ENCODE results near the gene ANG. TPM values are rescaled to one million over a fixed set of nuclear protein-coding genes. Genes with fewer than 3 reads are reported as not detected.
A peak's percentile ranks its signal among the peaks of the same experiment; 100 is the strongest.
"Not testable (repeated sequence)": the region's sequence is repeated elsewhere in the genome, so short reads cannot be mapped to it uniquely, and the experiment has no call there.

The ANG gene
- total RNA-seq, 3 donors from 2014 or later (not counting 1 experiment from before 2014, with no cell fraction given), result 0.35 TPM; not detected in 2

GRCh38 chr14:20698018-20698329 is 9.4 kb downstream of the ANG start:
- no peaks in the 10 kb centered on the region for H3K9me3 ChIP-seq (ENCODE audit: control insufficient read depth, insufficient read depth, low read length)
- Mint-ChIP-seq H3K4me3 (no peak overlapping the region), H3K9me3 (no peaks in the 10 kb centered on the region), H3K36me3 (no peaks in the 10 kb centered on the region), H3K27me3 (ENCODE audit: low read depth in 2 of 2) (no peaks in the 10 kb centered on the region), H3K27ac (no peak overlapping the region), H3K4me1 (no peaks in the 10 kb centered on the region)
- no peaks in the 10 kb centered on the region for H3K27me3 ChIP-seq (ENCODE audit: control insufficient read depth, insufficient read depth, low read length)
- peak; percentile 41 for TF ChIP-seq CTCF (IDR thresholded peaks at IDR 0.05)
- H3K27ac ChIP-seq (ENCODE audit: low read length), result no peak overlapping the region
- intact Hi-C loops (cut with micrococcal nuclease), result no loop called here
- DNase-seq, result no peak
- H3K4me1 ChIP-seq (ENCODE audit: control insufficient read depth, insufficient read depth, low read length), result no peaks in the 10 kb centered on the region
- ATAC-seq, result no peak
- H3K4me3 ChIP-seq (ENCODE audit: low read length), result no peak overlapping the region
- no peaks in the 10 kb centered on the region for H3K36me3 ChIP-seq (ENCODE audit: control insufficient read depth, insufficient read depth, low read length)

- Histone ChIP-seq H3K36me3 (ENCODE audit: control insufficient read depth, insufficient read depth, low read length) (no peaks in the 10 kb centered on the region), H3K9me3 (ENCODE audit: control insufficient read depth, insufficient read depth, low read length) (no peaks in the 10 kb centered on the region), H3K4me3 (ENCODE audit: low read length) (no peak overlapping the region), H3K4me1 (ENCODE audit: control insufficient read depth, insufficient read depth, low read length) (no peaks in the 10 kb centered on the region), H3K27ac (ENCODE audit: low read length) (no peak overlapping the region), H3K27me3 (ENCODE audit: control insufficient read depth, insufficient read depth, low read length) (no peaks in the 10 kb centered on the region)
- Mint-ChIP-seq H3K27me3 (ENCODE audit: low read depth in 2 of 2) (no peaks in the 10 kb centered on the region), H3K4me1 (no peaks in the 10 kb centered on the region), H3K4me3 (no peak overlapping the region), H3K27ac (no peak overlapping the region), H3K9me3 (no peaks in the 10 kb centered on the region), H3K36me3 (no peaks in the 10 kb centered on the region)
- intact Hi-C loops (cut with micrococcal nuclease), result no loop called here
- 96% methylated on average over 5 of the region's 5 CpGs for WGBS (ENCODE audit: insufficient coverage)
- no peak for ATAC-seq
- no peak for DNase-seq
- no peak for TF ChIP-seq CTCF (IDR thresholded peaks at IDR 0.05)
These were observed 10.4 kb downstream of the ANG start for GRCh38 chr14:20698934-20699333.

- H3K36me3 ChIP-seq (ENCODE audit: control insufficient read depth, insufficient read depth, low read length), result no peaks in the 10 kb centered on the region
- ATAC-seq (no peak), DNase-seq (no peak)
- no peaks in the 10 kb centered on the region for H3K4me1 Mint-ChIP-seq
- H3K4me3 ChIP-seq (ENCODE audit: low read length), result no peak overlapping the region
- no peaks in the 10 kb centered on the region for H3K9me3 ChIP-seq (ENCODE audit: control insufficient read depth, insufficient read depth, low read length)
- TF ChIP-seq CTCF (IDR thresholded peaks at IDR 0.05), result no peak
- H3K27me3 Mint-ChIP-seq (ENCODE audit: low read depth in 2 of 2), result no peaks in the 10 kb centered on the region
- intact Hi-C loops (cut with micrococcal nuclease), result no loop called here
- H3K4me3 Mint-ChIP-seq, result no peak overlapping the region
- no peaks in the 10 kb centered on the region for H3K4me1 ChIP-seq (ENCODE audit: control insufficient read depth, insufficient read depth, low read length)
- no peak overlapping the region for H3K27ac ChIP-seq (ENCODE audit: low read length)
- H3K27me3 ChIP-seq (ENCODE audit: control insufficient read depth, insufficient read depth, low read length), result no peaks in the 10 kb centered on the region
- no peak overlapping the region for H3K27ac Mint-ChIP-seq
- H3K9me3 Mint-ChIP-seq, result no peaks in the 10 kb centered on the region
- no peaks in the 10 kb centered on the region for H3K36me3 Mint-ChIP-seq
These were observed 11.4 kb downstream of the ANG start for GRCh38 chr14:20699931-20700330.

GRCh38 chr14:20700965-20701364 is 12.4 kb downstream of the ANG start:
- H3K27ac ChIP-seq (ENCODE audit: low read length); H3K27me3 ChIP-seq (ENCODE audit: control insufficient read depth, insufficient read depth, low read length); H3K9me3 Mint-ChIP-seq; H3K36me3 ChIP-seq (ENCODE audit: control insufficient read depth, insufficient read depth, low read length); H3K27me3 Mint-ChIP-seq (ENCODE audit: low read depth in 2 of 2); H3K4me3 Mint-ChIP-seq; ATAC-seq; DNase-seq; H3K36me3 Mint-ChIP-seq; H3K4me1 ChIP-seq (ENCODE audit: control insufficient read depth, insufficient read depth, low read length); H3K4me1 Mint-ChIP-seq; H3K4me3 ChIP-seq (ENCODE audit: low read length); H3K9me3 ChIP-seq (ENCODE audit: control insufficient read depth, insufficient read depth, low read length); H3K27ac Mint-ChIP-seq; intact Hi-C loops (cut with micrococcal nuclease): not testable (repeated sequence)
- 94% methylated on average over 7 of the region's 7 CpGs for WGBS (ENCODE audit: insufficient coverage)

All from natural killer cell (primary cell).